Activated CD8-positive, alpha-beta memory T cell treated with anti-CD3 and anti-CD28 coated beads, Interleukin-2, amount 10 ng/mL, durations not matched to agents 7 days and 5 days (primary cell): ENCODE data around the gene AGRN. TPM values are rescaled to one million over a fixed set of nuclear protein-coding genes. Genes with fewer than 3 reads are reported as not detected.
"Not testable (repeated sequence)": the region's sequence is repeated elsewhere in the genome, so short reads cannot be mapped to it uniquely, and the experiment has no call there.

Source experiments
- ATAC-seq: fragments of 150-1000 bp; cut with Tn5 transposase; one replicate; pipeline ENCODE4 v1.10.0; 2021; ENCODE audit warnings: moderate library complexity
- CTCF ChIA-PET: fragments of 350-600 bp; sonication (Branson Sonifier 250); formaldehyde crosslinking; loops from one replicate; lab custom pipeline; 2021; ENCODE audit warnings: antibody characterized with exemption; lab: Charles Lee
- DNase-seq: peaks from one replicate; pipeline ENCODE4 v3.0.0-alpha.2; 2020
- H3K27ac Mint-ChIP-seq: one replicate; pipeline ENCODE4 v1.8.0; 2021; ENCODE audit warnings: mild to moderate bottlenecking, mixed read lengths
- H3K27me3 Mint-ChIP-seq: one replicate; pipeline ENCODE4 v1.8.0; 2021; ENCODE audit warnings: mixed read lengths
- H3K36me3 Mint-ChIP-seq: one replicate; pipeline ENCODE4 v1.8.0; 2021; ENCODE audit warnings: mild to moderate bottlenecking, mixed read lengths
- H3K4me1 Mint-ChIP-seq: one replicate; pipeline ENCODE4 v1.8.0; 2021; ENCODE audit warnings: mixed read lengths
- H3K4me3 Mint-ChIP-seq: one replicate; pipeline ENCODE4 v1.8.0; 2021; ENCODE audit warnings: mild to moderate bottlenecking, moderate library complexity, mixed read lengths
- H3K9me3 Mint-ChIP-seq: one replicate; pipeline ENCODE4 v1.8.0; 2022; ENCODE audit warnings: low read depth, mixed read lengths
- total RNA-seq, 2 experiments: library from RNA; stranded (reverse); gene quantifications; one replicate each; pipeline ENCODE4 v1.2.3, GENCODE V29; 2021

The AGRN gene
- total RNA-seq, 2 experiments from 2014 or later: 29.3 to 32.8 TPM

DNA sequence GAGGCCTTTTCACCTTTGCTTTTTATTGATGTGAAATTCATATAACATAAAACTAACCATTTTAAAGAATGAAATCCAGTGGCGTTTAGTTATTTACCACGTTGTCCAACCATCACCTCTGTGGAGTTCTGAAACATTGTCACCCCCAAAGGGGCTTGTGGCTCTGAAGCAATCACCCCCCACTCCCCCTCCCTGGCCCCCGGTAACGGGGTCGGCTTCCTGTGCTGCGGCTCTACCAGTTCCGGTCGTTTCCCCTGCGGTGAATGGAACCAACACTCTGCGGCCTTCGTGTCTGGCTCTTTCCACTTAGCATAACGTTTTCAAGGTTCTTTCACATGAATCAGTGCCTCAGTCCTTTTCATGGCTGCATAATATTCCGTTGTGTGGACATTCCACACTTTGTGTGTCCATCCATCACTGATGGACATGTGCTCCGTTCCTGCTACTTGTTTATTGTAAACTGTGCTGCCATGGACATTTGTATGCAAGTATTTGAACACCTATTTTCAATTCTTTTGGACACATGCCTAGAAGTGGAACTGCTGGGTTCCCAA, 8.4 kb upstream of the AGRN start:
- Mint-ChIP-seq H3K27ac (peak overlapping the region; percentile 43), H3K36me3 (peaks cover 33% of the 10 kb centered on the region), H3K4me3 (no peak overlapping the region), H3K4me1 (peaks cover 29% of the 10 kb centered on the region), H3K27me3 (peaks cover 20% of the 10 kb centered on the region), H3K9me3 (peaks cover 3% of the 10 kb centered on the region)
- DNase-seq (no peak), ATAC-seq (no peak)
- CTCF ChIA-PET: interaction anchor here (2.3 to 3.5 kb wide), 2 partner anchors 10 to 21 kb away, joined by 5 to 20 read pairs; no protein-coding TSS in a partner anchor

DNA sequence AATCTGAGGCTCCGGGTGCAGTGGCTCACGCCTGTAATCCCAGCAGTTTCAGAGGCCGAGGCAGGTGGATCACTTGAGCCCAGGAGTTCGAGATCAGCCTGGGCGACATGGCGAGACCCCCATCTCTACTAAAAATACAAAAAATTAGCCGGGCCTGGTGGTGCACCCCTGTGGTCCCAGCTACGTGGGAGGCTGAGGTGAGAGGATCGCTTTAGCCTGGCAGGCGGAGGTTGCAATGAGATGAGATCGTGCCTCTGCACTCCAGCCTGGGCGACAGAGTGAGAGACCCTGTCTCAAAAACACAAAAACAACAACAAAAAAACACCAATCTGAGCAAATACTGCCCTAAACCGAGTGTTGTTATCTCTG, 7.2 kb upstream of the AGRN start:
- not testable (repeated sequence) for DNase-seq
- CTCF ChIA-PET: interaction anchor here (1.3 to 4.1 kb wide), 8 partner anchors 8 to 108 kb away, joined by 3 to 33 read pairs (median 12); no protein-coding TSS in a partner anchor
- peak; percentile 8 for ATAC-seq

DNA sequence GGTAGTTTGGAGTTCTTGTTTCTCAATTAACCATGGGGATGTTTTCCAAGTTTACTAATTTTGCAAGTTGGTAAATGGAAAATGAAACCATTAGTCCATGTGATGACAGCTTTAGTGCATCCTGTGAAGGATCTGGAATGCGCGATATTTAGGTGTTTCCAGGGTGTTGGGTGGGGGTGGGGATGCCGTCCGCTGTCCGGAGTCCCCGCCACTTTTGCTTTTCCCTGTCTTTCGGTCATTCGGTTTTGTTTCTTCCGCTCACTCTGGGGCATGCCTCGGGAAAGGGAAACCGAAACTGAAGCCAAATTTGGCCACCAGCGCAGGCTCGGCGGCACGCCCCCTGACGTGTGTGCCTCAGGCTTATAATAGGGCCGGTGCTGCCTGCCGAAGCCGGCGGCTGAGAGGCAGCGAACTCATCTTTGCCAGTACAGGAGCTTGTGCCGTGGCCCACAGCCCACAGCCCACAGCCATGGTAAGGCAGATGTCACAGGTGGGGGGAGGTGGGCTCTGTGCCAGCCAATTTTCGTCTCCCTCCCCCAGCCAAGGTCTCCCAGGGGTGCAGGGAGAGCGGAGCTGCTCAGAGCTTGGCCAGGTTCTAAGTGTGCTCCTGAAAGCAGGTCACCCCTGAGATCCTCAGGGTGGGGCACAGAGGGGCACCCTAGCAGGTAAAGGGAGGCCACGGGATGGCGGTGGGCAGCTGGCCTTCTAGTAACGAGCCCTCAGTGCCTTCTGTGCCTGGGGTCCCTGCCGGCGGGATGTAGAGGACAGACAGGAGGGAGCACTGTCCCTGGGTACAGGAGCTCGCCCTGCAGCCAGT, 6.6 kb upstream of the AGRN start, which contains the start of gene ISG15:
ISG15 (plus strand) TSS at position 393 of the 817 bp plus-strand sequence; CDS start at position 470, 77 bp downstream.
- peaks cover 42% of the 10 kb centered on the region for H3K36me3 Mint-ChIP-seq
- H3K4me3 Mint-ChIP-seq: peak within 1 kb of the TSS; percentile 99
- DNase-seq (peak; percentile 96), ATAC-seq (peak; percentile 91)
- H3K4me1 Mint-ChIP-seq: peaks cover 37% of the 10 kb centered on the region
- peaks cover 9% of the 10 kb centered on the region for H3K27me3 Mint-ChIP-seq
- H3K27ac Mint-ChIP-seq: peak within 1 kb of the TSS; percentile 95
- H3K9me3 Mint-ChIP-seq: peaks cover 3% of the 10 kb centered on the region
- CTCF ChIA-PET: interaction anchor here (1.1 to 4.1 kb wide), 12 partner anchors 8 to 293 kb away, joined by 3 to 33 read pairs (median 6); no protein-coding TSS in a partner anchor

More for the DNA sequence above, 7.2 kb upstream of the AGRN start:
- peaks cover 42% of the 10 kb centered on the region for H3K36me3 Mint-ChIP-seq
- peaks cover 14% of the 10 kb centered on the region for H3K27me3 Mint-ChIP-seq
- peak overlapping the region; percentile 99 for H3K4me3 Mint-ChIP-seq
- H3K9me3 Mint-ChIP-seq: not testable (repeated sequence)
- H3K4me1 Mint-ChIP-seq: peaks cover 35% of the 10 kb centered on the region
- H3K27ac Mint-ChIP-seq: peak overlapping the region; percentile 95

DNA sequence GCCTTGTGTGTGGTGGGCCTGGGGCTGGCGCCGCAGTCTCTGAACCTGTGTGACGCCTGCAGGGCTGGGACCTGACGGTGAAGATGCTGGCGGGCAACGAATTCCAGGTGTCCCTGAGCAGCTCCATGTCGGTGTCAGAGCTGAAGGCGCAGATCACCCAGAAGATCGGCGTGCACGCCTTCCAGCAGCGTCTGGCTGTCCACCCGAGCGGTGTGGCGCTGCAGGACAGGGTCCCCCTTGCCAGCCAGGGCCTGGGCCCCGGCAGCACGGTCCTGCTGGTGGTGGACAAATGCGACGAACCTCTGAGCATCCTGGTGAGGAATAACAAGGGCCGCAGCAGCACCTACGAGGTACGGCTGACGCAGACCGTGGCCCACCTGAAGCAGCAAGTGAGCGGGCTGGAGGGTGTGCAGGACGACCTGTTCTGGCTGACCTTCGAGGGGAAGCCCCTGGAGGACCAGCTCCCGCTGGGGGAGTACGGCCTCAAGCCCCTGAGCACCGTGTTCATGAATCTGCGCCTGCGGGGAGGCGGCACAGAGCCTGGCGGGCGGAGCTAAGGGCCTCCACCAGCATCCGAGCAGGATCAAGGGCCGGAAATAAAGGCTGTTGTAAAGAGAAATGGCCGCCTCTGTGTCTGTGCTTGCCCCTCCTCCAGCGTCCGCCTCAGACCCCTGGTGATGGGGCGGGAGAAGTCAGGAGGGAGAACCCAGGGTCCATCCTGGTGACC, 5.8 kb upstream of the AGRN start:
- H3K4me3 Mint-ChIP-seq: peak overlapping the region; percentile 99
- H3K4me1 Mint-ChIP-seq: peaks cover 36% of the 10 kb centered on the region
- H3K36me3 Mint-ChIP-seq: peaks cover 40% of the 10 kb centered on the region
- ATAC-seq: peak; percentile 21
- CTCF ChIA-PET: interaction anchor here (1.1 to 4.1 kb wide), 13 partner anchors 7 to 293 kb away, joined by 3 to 33 read pairs (median 6); partner anchors contain the start of gene C1orf159
- peak; percentile 68 for DNase-seq
- H3K27ac Mint-ChIP-seq: peak overlapping the region; percentile 95
- H3K27me3 Mint-ChIP-seq: peaks cover 5% of the 10 kb centered on the region
- peaks cover 3% of the 10 kb centered on the region for H3K9me3 Mint-ChIP-seq

DNA sequence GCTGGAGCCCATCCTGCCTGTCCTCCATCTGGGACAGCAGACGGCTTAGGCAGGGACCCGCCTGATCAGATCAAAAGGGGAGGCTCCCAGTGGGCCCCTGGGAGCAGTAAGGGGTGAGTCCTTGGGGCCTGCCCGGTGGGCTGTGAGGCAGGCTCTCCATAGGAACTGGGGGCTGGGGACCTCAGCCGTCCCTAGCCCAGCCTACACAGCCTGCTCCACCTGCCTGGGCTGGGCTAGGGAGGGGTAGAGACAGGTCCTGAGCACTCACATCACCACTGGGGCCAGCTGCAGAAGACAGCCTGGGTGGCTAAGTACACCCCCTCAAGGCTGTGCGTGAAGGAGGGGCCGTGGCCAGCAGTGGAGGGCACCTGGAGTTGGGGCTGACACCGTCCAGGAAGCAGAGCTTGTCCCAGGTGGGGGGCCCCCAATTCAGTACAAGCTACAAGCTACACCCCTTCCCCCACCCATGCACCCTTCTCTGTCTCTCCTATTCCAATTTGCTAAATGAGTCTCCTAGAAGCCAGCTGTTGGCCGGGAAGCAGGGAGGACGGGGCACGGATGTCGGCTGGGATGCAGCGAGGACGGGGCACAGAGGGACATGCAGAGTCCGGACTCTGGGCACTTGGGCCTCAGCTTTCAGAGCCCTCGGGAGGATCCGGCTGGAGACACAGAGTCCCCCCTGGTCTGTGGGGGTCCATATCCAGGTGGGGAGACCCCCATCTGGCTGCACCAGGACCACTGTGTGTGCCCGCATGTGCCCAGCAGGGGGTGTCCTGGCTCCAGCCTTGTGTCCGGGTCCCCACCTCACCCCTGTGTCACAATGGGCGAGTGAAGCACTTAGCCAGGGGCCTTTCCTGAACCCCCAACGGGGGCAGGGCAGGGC, 4.9 kb upstream of the AGRN start:
- Mint-ChIP-seq H3K4me3 (peak overlapping the region; percentile 99), H3K9me3 (peaks cover 3% of the 10 kb centered on the region), H3K4me1 (peaks cover 36% of the 10 kb centered on the region), H3K27me3 (peaks cover 2% of the 10 kb centered on the region), H3K27ac (peak overlapping the region; percentile 95), H3K36me3 (peaks cover 38% of the 10 kb centered on the region)
- DNase-seq (no peak), ATAC-seq (no peak)
- CTCF ChIA-PET: interaction anchor here (1.4 to 4.1 kb wide), 10 partner anchors 11 to 101 kb away, joined by 3 to 33 read pairs (median 8); partner anchors contain the start of gene C1orf159

DNA sequence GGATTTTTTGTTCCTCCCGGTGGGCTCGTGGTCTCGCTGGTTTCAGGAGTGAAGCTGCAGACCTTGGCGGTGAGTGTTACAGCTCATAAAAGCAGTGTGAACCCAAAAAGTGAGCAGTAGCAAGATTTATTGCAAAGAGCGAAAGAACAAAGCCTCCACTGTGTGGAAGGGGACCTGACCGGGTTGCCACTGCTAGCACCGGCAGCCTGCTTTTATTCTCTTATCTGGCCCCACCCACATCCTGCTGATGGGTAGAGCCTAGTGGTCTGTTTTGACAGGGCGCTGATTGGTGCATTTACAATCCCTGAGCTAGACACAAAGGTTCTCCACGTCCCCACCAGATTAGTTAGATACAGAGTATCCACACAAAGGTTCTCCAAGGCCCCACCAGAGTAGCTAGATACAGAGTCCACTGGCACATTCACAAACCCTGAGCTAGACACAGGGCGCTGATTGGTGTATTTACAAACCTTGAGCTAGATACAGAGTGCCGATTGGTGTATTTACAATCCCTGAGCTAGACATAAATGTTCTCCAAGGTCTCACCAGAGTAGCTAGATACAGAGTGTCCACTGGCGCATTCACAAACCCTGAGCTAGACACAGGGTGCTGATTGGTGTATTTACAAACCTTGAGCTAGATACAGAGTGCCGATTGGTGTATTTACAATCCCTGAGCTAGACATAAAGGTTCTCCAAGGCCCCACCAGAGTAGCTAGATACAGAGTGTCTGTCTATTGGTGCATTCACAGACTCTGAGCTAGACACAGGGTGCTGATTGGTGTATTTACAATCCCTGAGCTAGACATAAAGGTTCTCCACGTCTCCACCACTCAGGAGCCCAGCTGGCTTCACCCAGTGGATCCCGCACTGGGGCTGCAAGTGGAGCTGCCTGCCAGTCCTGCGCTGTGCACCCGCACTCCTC, 2.3 kb upstream of the AGRN start:
- ATAC-seq, DNase-seq, H3K9me3 Mint-ChIP-seq, H3K4me3 Mint-ChIP-seq: not testable (repeated sequence)
- peak overlapping the region; percentile 36 for H3K27ac Mint-ChIP-seq
- peaks cover 37% of the 10 kb centered on the region for H3K4me1 Mint-ChIP-seq
- peaks cover 32% of the 10 kb centered on the region for H3K36me3 Mint-ChIP-seq
- CTCF ChIA-PET: interaction anchor here (1.2 to 3.8 kb wide), 7 partner anchors 15 to 46 kb away, joined by 4 to 19 read pairs (median 13); partner anchors contain the start of gene HES4
- peaks cover 12% of the 10 kb centered on the region for H3K27me3 Mint-ChIP-seq

DNA sequence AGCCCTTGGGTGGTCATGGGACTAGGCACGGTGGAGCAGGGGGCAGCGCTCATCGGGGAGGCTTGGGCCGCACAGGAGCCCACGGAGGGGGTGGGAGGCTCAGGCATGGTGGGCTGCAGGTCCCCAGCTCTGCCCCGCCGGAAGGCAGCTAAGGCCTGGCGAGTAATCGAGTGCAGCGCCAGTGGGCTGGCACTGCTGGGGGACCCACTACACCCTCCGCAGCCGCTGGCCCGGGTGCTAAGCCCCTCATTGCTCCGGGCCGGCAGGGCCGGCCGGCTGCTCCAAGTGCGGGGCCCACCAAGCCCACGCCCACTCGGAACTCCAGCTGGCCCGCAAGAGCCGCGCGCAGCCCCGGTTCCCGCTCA, 1.6 kb upstream of the AGRN start:
- ATAC-seq, H3K27ac Mint-ChIP-seq, DNase-seq, H3K4me3 Mint-ChIP-seq, H3K9me3 Mint-ChIP-seq: not testable (repeated sequence)
- peaks cover 12% of the 10 kb centered on the region for H3K27me3 Mint-ChIP-seq
- H3K4me1 Mint-ChIP-seq: peaks cover 32% of the 10 kb centered on the region
- CTCF ChIA-PET: interaction anchor here (0.7 to 3.8 kb wide), 9 partner anchors 14 to 45 kb away, joined by 3 to 19 read pairs (median 9); partner anchors contain the start of gene HES4
- peaks cover 31% of the 10 kb centered on the region for H3K36me3 Mint-ChIP-seq

DNA sequence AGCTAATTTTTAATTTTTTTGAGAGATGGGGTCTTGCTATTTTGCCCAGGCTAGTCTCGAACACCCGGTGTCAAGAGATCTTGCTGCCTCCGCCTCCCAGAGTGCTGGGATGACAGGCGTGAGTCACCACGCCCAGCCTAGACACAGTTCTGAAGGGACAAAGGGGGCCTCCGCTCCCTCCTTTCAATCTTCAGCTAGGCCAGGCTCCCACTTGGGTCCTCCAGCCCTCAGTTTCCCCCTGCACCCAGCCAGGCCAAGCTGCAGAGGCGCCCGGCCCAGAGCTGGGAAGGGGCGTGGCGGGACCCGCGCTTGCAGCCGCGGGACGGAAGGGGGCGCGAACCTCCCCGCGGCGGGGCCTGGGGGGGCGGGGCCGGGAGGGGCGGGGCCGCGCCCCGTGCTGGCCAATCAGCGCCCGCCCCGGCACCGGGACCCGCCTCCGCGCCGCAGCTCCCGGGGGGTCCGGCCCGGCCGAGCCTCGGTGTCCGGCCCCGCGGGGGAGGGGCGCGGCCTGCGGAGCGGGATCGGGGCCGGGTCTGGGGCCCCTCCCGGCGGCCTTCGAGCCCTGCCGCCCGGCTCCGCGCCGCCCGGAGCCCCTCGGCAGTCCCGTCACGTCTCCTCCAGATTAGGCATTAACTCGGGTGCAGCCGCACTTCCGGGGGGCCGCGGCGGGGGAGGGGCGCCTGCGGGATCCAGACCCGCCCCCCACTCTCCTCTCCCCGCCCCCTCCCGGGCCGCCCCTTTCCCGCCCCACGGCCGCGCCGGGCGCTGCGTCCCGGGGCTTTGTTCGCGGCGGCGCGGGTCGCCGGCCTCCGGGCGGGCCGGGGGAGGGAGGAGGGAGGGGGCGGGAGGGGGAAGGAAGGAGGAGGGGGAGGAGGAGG, 559 bp upstream of the AGRN start:
- peaks cover 29% of the 10 kb centered on the region for H3K4me1 Mint-ChIP-seq
- H3K9me3 Mint-ChIP-seq: no peaks in the 10 kb centered on the region
- peaks cover 12% of the 10 kb centered on the region for H3K27me3 Mint-ChIP-seq
- ATAC-seq: peak; percentile 82
- no peak overlapping the region for H3K27ac Mint-ChIP-seq
- peak; percentile 86 for DNase-seq
- peaks cover 20% of the 10 kb centered on the region for H3K36me3 Mint-ChIP-seq
- H3K4me3 Mint-ChIP-seq: peak overlapping the region; percentile 61
- CTCF ChIA-PET: interaction anchor here (0.7 to 3.8 kb wide), 13 partner anchors 9 to 352 kb away, joined by 3 to 19 read pairs (median 5); partner anchors contain the start of gene HES4

DNA sequence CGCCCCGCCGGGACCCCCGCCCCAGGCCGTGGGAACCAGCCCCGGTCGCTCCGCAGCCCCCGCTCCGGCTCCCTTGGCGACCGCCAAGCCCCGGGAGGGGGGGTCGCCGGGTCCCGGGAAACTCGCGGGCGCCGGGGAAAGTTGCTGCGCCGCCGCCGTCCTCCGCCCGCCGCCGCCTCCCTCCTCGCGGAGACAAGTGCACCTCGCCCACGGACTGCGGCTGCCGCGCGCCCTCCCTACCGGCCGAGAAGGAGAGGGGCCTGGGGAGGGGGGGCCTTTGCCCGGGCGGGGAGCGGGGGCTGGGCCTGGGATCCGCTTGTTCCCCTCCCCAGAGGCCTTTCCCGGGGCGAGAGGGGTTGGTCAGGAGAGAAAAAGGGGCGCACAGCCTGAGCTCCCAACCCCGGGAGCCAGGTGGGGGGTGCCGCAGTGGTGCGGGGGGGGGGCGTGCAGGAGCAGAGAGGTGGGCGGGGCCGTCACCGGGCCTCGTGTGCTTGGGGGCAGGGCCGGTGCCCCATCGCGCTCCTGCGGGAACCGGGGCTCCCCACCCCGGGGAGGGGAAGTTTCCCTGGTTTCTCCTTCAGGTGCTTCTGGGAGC, 592 bp downstream of the AGRN start:
- Mint-ChIP-seq H3K27me3 (peaks cover 12% of the 10 kb centered on the region), H3K4me3 (no peak overlapping the region), H3K4me1 (peaks cover 22% of the 10 kb centered on the region), H3K9me3 (no peaks in the 10 kb centered on the region), H3K27ac (no peak overlapping the region), H3K36me3 (peaks cover 10% of the 10 kb centered on the region)
- CTCF ChIA-PET: interaction anchor here (1.2 to 2.0 kb wide), 3 partner anchors 12 to 43 kb away, joined by 4 to 6 read pairs (median 5); no protein-coding TSS in a partner anchor
- DNase-seq (no peak), ATAC-seq (no peak)
